Upper lobe of right lung (tissue), 1 donor: Measurements from ENCODE around the gene AIP. TPM values are rescaled to one million over a fixed set of nuclear protein-coding genes. Genes with fewer than 3 reads are reported as not detected.
A peak's percentile ranks its signal among the peaks of the same experiment; 100 is the strongest.

Experiments
- ATAC-seq: fragments of 200-7000 bp; cut with Tn5 transposase; one replicate; pipeline ENCODE4 v1.9.1; 2020; ENCODE audit warnings: mild to moderate bottlenecking, moderate library complexity
- DNase-seq: peaks from one replicate; pipeline ENCODE4 v3.0.0-alpha.2; 2020
- H3K27ac ChIP-seq: fragments of 200-600 bp; one replicate; pipeline ENCODE4 v1.8.0; 2022
- H3K27me3 ChIP-seq: fragments of 200-600 bp; one replicate; pipeline ENCODE4 v1.8.0; 2022; ENCODE audit warnings: mild to moderate bottlenecking
- H3K36me3 ChIP-seq: fragments of 200-600 bp; one replicate; pipeline ENCODE4 v1.8.0; 2022
- H3K4me1 ChIP-seq: fragments of 200-600 bp; one replicate; pipeline ENCODE4 v1.8.0; 2022
- H3K4me3 ChIP-seq: fragments of 200-600 bp; one replicate; pipeline ENCODE4 v1.8.0; 2022; ENCODE audit warnings: mild to moderate bottlenecking
- H3K9me3 ChIP-seq: fragments of 200-600 bp; one replicate; pipeline ENCODE4 v1.8.0; 2022
- CTCF ChIP-seq: fragments of 200-600 bp; IDR thresholded peaks from one replicate; pipeline ENCODE4 v1.8.0; 2022; ENCODE audit warnings: antibody characterized with exemption
- intact Hi-C: fragments of 100-400 bp; cut with DNase I; formaldehyde crosslinking; loops from one replicate; pipeline ENCODE4 v1.11.0; 2022
- total RNA-seq: library from RNA; stranded (reverse); fragmentation: NEBNext Ultra II Directional; extraction: Animal tissue kit (Norgen Biotek cat#: 25700); gene quantifications from one replicate; pipeline ENCODE4 v1.2.1, GENCODE V29; 2021
- donor health status: DM: no; HTN: yes; CAD: no; lungs with severe emphysema.

The AIP gene
- total RNA-seq, 1 donor from 2014 or later: 87.0 TPM

- Histone ChIP-seq H3K9me3 (no peaks in the 10 kb centered on the region), H3K27me3 (no peaks in the 10 kb centered on the region), H3K4me3 (no peak overlapping the region), H3K27ac (no peak overlapping the region), H3K4me1 (no peaks in the 10 kb centered on the region), H3K36me3 (no peaks in the 10 kb centered on the region)
- intact Hi-C loops: no loop called here
- ATAC-seq (peak; percentile 29), DNase-seq (no peak)
- TF ChIP-seq CTCF: no peak
These were observed 47.4 kb downstream of the AIP start for GRCh38 chr11:67530282-67530592.

GRCh38 chr11:67532889-67533288 lies 50.1 kb downstream of the AIP start:
- Histone ChIP-seq H3K4me3 (no peak overlapping the region), H3K9me3 (no peaks in the 10 kb centered on the region), H3K27me3 (no peaks in the 10 kb centered on the region), H3K36me3 (no peaks in the 10 kb centered on the region), H3K4me1 (no peaks in the 10 kb centered on the region), H3K27ac (no peak overlapping the region)
- TF ChIP-seq CTCF: no peak
- no peak for DNase-seq
- intact Hi-C loops: no loop called here
- ATAC-seq: no peak

DNA sequence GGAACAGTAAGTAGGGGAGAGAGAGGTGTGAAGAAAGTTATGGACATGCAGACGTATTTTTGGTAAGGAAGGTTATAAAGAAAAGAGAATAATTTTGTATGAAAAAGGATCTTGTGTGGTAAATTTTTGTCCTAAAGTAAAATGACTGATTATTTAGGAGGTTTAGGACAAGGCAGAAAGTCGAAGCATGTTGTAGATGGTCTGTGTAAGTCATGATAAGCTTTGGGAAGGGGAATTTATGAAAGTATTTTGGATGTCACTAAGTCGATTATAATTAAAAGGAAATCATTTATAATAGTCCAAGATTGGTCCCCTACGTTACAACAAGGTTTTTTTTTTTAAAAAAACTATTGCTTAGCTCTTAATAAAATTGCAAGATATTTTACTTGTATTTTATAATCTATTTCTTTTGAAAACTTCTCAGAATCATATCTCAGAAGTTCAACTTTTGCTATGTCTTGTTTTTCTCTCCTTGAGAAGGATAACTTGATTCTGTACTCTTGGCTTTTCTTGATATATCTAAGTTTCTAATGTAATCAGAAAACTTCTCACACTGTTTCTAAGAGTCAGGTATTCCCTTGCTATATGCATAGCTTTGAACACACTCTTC lies 51.3 kb downstream of the AIP start:
- no peaks in the 10 kb centered on the region for H3K9me3 ChIP-seq
- no peaks in the 10 kb centered on the region for H3K4me1 ChIP-seq
- no peak for TF ChIP-seq CTCF
- intact Hi-C loops: no loop called here
- ATAC-seq (no peak), DNase-seq (no peak)
- no peak overlapping the region for H3K4me3 ChIP-seq
- H3K27me3 ChIP-seq: no peaks in the 10 kb centered on the region
- no peaks in the 10 kb centered on the region for H3K36me3 ChIP-seq
- H3K27ac ChIP-seq: no peak overlapping the region

- H3K9me3 ChIP-seq: no peaks in the 10 kb centered on the region
- no peaks in the 10 kb centered on the region for H3K36me3 ChIP-seq
- no peak for TF ChIP-seq CTCF
- H3K4me1 ChIP-seq: no peaks in the 10 kb centered on the region
- H3K27ac ChIP-seq: no peak overlapping the region
- DNase-seq (no peak), ATAC-seq (no peak)
- no peaks in the 10 kb centered on the region for H3K27me3 ChIP-seq
- H3K4me3 ChIP-seq: no peak overlapping the region
- intact Hi-C loops: no loop called here
These were observed 52.7 kb downstream of the AIP start for GRCh38 chr11:67535561-67535960.

- Histone ChIP-seq H3K4me1 (no peaks in the 10 kb centered on the region), H3K27ac (no peak overlapping the region), H3K4me3 (no peak overlapping the region), H3K36me3 (no peaks in the 10 kb centered on the region), H3K27me3 (no peaks in the 10 kb centered on the region), H3K9me3 (no peaks in the 10 kb centered on the region)
- TF ChIP-seq CTCF: no peak
- ATAC-seq: no peak
- intact Hi-C loops: no loop called here
- DNase-seq: no peak
These were observed 55.5 kb downstream of the AIP start for GRCh38 chr11:67538306-67538705.

- Histone ChIP-seq H3K4me1 (no peaks in the 10 kb centered on the region), H3K36me3 (no peaks in the 10 kb centered on the region), H3K27ac (no peak overlapping the region), H3K4me3 (no peak overlapping the region), H3K9me3 (no peaks in the 10 kb centered on the region), H3K27me3 (no peaks in the 10 kb centered on the region)
- intact Hi-C loops: no loop called here
- TF ChIP-seq CTCF: no peak
- DNase-seq (no peak), ATAC-seq (no peak)
These were observed 56.1 kb downstream of the AIP start for GRCh38 chr11:67538823-67539505.
